SH-SY5Y (cell line): ENCODE data around the gene GMPPB.

ENCODE experiments used
- GATA2 ChIP-seq: IDR thresholded peaks from 2 replicates; pipeline ENCODE4 v1.6.1; 2011; ENCODE audit warnings: mild to moderate bottlenecking, low read depth, low read length
- GATA3 ChIP-seq: IDR thresholded peaks from 2 replicates; pipeline ENCODE4 v1.6.1; 2011; ENCODE audit warnings: low read depth, mild to moderate bottlenecking, low read length, moderate library complexity

Gene GMPPB

DNA sequence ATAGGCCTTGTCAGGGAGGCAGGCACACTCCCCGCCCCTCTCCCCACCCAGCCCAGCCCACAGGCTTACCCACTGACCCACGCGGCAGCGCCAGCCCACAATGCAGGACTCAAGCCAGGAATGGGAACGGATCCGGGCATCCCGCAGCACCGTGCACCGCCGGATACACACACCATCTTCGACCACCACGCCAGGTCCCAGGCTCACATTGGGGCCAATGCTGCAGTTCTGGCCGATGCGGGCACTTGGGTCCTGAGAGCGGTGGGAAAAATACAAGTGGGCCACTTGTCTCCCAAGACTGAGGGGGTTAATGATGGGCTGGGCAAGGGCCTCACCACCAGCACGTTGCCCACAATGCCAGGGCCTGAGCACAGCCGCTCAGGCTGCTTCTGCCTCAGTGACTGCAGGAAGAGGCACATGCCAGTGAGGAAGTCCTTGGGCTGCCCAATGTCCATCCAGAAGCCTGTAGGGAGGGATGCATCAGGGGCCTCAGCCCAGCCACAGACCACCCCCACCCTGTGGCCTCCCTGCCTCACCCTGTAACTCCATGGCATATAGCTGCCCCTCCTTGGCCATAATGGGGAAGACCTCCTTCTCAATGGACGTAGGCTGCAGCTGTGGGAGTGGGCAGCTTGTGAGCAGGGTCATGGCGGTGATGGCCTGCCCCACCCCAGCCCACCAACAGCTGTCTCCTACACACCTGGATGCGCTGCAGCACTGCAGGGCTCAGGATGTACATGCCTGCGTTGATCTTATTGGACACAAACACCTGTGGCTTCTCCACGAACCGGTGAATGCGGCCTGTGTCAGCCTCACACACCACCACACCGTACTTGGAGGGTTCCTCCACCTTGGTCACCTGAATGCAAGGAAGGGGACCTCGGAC lies 1.6 kb downstream of the GMPPB start:
- TF ChIP-seq GATA2 (no peak), GATA3 (no peak)

DNA sequence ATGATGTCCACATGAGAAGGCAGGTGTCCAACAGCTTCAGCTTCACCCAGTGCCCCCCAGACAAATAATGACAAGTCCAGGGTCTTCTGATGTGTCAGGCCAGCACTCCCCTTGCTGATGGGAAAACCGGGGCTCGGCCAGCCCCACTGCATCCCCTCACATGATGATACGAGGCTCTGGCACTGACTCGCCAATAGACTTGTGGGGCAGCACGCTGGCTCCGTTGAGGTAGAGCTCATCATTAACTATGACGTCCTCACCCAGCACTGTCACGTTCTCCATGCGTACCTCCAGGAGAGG lies 2.2 kb downstream of the GMPPB start:
- TF ChIP-seq GATA3 = no peak
- TF ChIP-seq GATA2 = no peak

DNA sequence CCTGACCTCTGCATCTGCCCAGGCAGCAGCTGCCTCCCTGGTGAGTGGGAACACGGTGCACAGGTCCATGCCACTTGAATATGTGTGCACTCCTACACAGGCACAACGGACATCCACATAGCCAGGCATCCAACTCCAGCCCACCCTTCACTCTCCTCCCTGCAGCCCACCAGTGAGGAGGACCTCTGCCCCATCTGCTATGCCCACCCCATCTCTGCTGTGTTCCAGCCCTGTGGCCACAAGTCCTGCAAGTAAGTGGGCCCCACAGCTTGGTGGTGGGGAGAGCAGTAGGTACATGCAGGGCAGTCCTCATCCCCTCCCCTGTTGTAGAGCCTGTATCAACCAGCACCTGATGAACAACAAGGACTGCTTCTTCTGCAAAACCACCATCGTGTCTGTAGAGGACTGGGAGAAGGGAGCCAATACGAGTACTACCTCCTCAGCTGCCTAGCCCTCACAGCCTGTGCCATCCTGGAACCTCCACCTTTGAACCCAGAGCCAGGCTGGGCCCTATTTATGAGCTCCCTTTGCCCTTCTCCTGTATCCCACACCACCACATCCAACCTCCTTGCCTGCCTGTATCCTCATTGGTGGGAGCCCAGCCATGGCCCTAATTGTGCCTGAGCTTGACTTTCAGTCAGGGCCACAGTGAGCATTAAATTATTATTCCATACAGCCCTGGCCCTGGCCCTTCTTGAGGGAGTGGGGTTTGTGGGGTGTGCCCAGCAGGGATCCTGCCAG lies 2.7 kb downstream of the GMPPB start:
- TF ChIP-seq GATA3 (no peak), GATA2 (no peak)

DNA sequence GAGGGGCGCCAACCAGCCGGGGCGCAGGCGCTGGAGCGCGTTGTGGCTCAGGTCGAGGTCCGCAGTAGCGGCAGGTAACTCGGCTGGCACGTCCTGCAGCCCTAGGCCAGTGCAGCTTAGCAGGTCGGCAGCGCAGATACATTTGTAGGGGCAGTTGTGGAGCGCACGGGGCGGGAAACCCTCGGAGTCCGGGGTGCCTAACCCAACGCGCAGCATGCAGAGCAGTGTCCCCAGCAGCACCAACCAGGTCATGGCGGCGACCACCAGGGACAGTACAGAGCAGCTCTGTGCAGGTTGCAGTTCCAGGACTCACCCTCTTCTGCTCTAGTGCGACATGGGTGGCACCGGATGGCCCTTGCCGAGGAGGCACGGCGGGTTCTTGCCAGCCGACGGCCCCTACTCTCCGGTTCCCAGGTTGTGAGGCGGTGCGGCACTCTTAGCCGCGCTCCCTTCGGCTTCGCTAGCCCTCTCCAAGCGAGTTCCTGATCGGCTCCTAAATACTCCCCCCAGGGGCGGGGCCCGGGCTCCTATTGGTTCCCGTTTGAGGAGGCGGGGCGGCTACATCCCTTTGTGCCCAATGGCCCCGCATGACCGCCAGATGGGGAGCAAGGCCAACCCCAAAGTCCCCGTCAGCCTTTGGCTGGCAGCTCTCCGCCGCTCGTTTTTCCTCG lies 4.4 kb downstream of the GMPPB start, which contains the start of gene AMIGO3:
Gene AMIGO3 (minus strand): TSS at position 471 of the 671 bp plus-strand sequence. CDS start 219 bp downstream, at position 252.
- TF ChIP-seq GATA2 (no peak), GATA3 (no peak)

DNA sequence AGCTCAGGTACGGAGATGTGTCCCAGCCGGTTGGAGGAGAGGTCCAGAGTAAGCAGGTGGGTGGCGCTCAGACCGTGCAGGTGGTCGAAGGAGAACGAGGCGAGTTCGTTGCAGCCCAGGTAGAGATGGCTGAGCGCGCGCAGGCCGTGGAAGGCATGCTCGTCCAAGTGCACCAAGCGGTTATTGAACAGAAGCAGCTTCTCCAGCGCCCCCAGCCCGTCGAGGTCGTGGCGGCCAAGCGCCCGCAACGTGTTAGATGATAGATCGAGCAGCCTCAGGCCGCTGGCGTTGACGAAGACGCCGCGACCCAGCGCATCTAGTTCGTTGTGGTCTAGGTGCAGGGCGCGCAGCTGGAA lies 4.9 kb downstream of the GMPPB start:
- TF ChIP-seq GATA2 (no peak), GATA3 (no peak)

DNA sequence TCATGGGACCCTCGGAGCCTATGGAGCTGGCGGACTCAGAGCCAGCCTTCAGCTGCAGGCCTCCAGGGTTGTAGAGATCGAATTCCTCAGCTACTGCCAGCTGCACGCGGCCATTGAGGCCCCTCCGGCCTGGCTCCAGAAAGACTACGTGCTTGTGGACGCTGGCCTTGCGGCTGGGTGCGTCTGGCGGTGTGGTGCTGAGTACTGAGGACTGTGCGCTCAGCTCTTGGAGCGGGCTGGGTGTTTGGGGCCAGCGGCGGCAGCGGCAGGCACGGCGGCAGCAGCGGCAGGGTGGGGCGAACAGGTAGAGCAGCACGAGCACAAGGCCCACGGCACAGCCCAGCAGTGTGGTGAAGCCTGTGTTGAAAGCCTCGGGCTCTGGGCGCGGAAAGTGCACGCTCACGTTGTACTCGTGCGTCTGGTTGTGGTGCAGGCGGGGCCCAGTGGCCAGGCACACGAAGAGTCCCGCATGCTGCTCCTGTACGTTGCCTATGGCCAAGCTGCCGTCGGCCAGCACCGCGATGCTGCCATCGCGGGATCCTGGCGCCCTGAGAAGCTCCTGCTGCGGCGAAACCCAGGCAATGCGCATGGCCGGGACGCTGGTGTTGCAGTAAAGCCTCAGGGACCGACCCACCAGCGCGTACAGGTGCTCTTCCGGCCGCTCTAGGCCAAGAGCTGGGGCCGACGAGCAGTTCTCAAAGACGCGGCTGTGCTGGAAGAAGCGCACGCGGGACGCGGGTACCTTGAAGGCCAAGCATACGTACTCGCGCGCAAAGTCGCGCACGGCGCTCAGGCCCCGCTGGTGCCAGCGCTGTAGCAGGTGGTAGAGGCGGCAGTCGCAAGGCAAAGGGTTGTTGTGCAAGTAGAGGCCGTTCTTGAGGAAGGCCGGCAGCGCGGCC lies 5.5 kb downstream of the GMPPB start:
- TF ChIP-seq GATA3 (no peak), GATA2 (no peak)

DNA sequence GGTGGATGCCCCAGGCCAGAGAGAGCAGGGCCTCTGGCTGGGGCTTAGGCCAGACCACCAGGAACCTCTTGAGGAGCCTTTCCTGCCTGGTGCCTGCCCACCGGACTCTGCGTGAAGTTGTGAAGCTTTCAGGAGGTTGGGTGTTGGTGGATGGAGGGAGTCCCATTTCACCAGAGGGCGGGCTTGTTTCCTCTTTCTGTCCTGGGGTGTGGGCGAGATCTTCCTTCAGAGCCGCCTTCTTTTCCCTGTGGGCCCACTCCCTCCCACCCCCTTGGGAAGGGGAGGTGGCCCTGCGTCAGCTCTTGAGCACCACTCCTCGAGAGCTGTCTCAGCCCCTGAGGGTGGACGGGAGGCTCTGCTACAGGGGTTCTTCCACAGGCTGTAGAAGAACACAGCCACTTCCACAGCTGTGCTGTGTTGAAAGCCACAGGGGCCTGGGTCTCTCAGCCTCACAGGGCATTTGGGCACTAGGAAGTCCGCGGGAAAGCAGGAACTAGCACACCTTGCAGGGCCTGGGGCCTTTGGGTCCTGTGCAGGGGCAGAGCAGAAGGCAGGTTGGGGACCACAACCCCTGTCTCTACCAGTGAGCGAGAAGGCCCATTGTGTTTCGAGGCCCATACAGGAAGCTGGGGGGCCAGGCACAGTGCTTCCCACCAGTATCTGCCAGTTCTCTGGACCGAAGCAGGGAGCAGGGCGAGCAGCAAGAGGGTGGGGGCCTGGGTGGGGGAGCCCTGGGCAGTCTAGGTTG lies 6.4 kb downstream of the GMPPB start:
- no peak for TF ChIP-seq GATA3
- TF ChIP-seq GATA2 = no peak

DNA sequence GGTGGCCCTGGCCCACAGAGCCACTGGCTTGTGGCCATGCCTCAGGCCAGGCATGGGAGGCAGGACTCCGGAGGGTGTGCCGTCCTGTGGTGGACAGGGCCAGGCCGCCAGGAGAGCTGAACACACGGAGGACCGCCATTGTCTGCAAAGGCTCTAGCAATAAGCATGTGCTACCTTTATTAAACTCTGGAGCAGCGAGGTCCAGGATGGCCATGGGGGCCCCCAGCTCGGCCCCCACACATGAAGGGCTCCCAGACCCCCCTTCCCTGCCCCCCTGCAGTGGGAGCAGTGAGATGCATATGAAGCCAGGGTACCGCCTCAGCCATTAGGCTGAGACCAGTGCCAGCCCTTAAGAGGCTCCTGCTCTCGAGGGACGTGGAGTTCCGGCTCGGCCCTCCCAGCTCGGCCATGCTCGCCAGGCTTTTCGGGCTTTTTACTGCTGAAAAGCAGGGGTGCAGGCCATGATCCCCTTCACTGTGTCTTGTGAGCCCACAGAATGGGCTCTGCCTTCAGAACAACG lies 7.0 kb downstream of the GMPPB start:
- no peak for TF ChIP-seq GATA3
- TF ChIP-seq GATA2 = no peak

DNA sequence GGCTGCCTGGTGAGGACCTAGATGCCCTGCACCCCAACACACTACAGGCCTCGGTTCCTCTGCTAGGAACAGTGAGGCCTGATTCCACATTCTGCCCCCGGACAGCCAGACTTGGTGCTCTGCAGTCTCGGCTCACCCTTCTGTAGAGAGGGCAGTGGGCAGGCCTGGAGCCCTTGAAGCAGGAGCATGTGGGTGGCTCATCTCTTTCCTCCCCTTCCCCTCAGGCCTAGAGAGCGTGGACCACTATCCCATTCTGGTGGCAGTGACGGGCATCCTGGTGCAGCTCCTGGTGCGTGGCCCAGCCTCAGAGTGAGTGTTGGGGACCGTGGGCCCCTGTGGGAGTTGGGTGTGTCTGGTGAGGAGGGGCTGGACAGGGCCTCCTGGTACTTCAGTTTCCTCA lies 7.6 kb downstream of the GMPPB start:
- TF ChIP-seq GATA3 (no peak), GATA2 (no peak)

DNA sequence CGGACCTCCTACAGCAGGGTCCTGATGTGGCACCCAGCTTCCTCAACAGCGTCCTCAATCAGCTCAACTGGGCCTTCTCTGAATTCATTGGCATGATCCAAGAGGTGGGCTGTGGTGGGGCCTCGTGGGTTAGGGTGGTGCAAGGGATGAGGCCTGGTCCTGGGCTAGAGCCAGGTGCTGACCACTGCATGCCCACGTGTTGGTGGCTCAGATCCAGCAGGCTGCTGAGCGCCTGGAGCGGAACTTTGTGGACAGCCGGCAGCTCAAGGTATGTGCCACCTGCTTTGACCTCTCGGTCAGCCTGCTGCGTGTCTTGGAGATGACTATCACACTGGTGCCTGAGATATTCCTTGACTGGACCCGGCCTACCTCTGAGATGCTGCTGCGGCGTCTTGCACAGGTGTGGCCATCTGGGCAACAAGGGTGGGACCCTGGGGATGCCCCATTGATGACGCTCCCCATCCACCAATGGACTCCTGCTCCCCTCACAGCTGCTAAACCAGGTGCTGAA lies 8.1 kb downstream of the GMPPB start:
- TF ChIP-seq GATA2 (no peak), GATA3 (no peak)

DNA sequence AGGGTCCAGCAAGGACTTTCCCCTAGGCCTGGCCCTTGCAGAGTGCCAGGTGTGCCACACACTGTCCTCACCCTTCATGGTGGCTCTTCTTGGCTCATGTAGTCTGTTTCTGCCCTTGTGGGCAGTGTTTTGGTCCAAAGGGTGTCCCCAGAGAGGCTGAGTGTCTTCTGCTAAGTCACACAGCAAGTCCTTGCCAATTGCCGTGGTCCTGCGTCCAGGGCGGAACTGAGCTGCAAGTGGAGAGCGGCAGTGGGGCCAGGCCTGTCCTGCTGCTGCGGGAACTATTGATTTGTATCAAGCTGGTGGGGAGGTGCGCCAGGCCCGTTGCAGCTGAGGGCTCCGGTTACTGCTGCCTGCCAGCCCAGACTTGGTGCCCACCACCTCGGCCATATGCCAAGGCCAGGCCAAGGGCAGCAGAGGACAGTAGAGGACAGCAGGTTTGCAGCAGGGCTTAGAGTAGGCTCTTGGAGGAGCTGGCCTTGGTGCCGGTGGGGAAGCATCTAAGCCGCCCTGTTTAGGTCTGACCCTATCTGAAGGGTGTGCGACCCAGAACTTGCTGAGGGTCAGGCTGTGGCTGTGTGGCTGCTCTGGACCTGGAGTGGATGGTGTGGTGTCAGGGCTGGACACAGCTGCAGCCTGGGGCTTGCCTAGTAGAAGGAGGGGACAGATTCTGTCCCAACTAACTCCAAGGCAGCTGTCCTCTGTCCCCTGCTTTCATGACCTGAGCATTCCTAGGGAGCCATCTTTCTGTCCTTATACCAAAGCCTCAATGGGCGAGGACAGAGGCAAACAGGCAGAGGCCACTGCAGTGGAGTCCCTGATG lies 8.8 kb downstream of the GMPPB start:
- TF ChIP-seq GATA2 = no peak
- no peak for TF ChIP-seq GATA3
